HG03039 (cell line): ENCODE results near the gene CAPN5.
"Not testable (repeated sequence)": the region's sequence is repeated elsewhere in the genome, so short reads cannot be mapped to it uniquely, and the experiment has no call there.

ENCODE experiments used
- ATAC-seq: cut with Tn5 transposase; IDR thresholded peaks from one replicate; pipeline ENCODE4 v1.9.1; 2021; ENCODE audit warnings: mild to moderate bottlenecking, moderate library complexity; ENCODE audit not compliant: unreplicated experiment

CAPN5 gene

GRCh38 chr11:77042111-77042726, 24.6 kb upstream of the CAPN5 start:
- no peak for ATAC-seq

- ATAC-seq = no peak
Observed at GRCh38 chr11:77044356-77044755, 22.4 kb upstream of the CAPN5 start.

- ATAC-seq = no peak
Observed at GRCh38 chr11:77044886-77045285, 21.9 kb upstream of the CAPN5 start.

GRCh38 chr11:77046060-77046501, 20.7 kb upstream of the CAPN5 start:
- no peak for ATAC-seq

- peak; percentile 71 for ATAC-seq
Observed at GRCh38 chr11:77047007-77047927, 19.5 kb upstream of the CAPN5 start.

GRCh38 chr11:77047928-77048446, 18.8 kb upstream of the CAPN5 start:
- ATAC-seq = not testable (repeated sequence)

GRCh38 chr11:77049026-77049425, 17.7 kb upstream of the CAPN5 start:
- no peak for ATAC-seq

- no peak for ATAC-seq
Observed at GRCh38 chr11:77051511-77051910, 15.3 kb upstream of the CAPN5 start.

GRCh38 chr11:77052518-77052917, 14.3 kb upstream of the CAPN5 start:
- no peak for ATAC-seq

GRCh38 chr11:77053217-77054015, 13.4 kb upstream of the CAPN5 start:
- no peak for ATAC-seq

GRCh38 chr11:77054084-77054483, 12.7 kb upstream of the CAPN5 start:
- ATAC-seq = no peak

- ATAC-seq = no peak
Observed at GRCh38 chr11:77055101-77055561, 11.6 kb upstream of the CAPN5 start.

GRCh38 chr11:77055913-77056312, 10.9 kb upstream of the CAPN5 start:
- ATAC-seq = no peak

GRCh38 chr11:77056814-77057402, 9.9 kb upstream of the CAPN5 start:
- ATAC-seq = no peak

GRCh38 chr11:77057938-77058474, 8.8 kb upstream of the CAPN5 start:
- ATAC-seq = no peak

- no peak for ATAC-seq
Observed at GRCh38 chr11:77058900-77059299, 7.9 kb upstream of the CAPN5 start.

GRCh38 chr11:77059806-77060205, 7.0 kb upstream of the CAPN5 start:
- ATAC-seq = no peak

GRCh38 chr11:77060234-77060633, 6.5 kb upstream of the CAPN5 start:
- ATAC-seq = no peak

GRCh38 chr11:77061258-77061657, 5.5 kb upstream of the CAPN5 start:
- not testable (repeated sequence) for ATAC-seq

- no peak for ATAC-seq
Observed at GRCh38 chr11:77062924-77063323, 3.8 kb upstream of the CAPN5 start.
